HCT116 (cell line): ENCODE results near the gene ANKRD34C. TPM values are rescaled to one million over a fixed set of nuclear protein-coding genes. Genes with fewer than 3 reads are reported as not detected.

ENCODE experiments used
- ATAC-seq: fragments of 200-7000 bp; cut with Tn5 transposase; 2 replicates; pipeline ENCODE4 v1.9.1; 2020; ENCODE audit warnings: mild to moderate bottlenecking, moderate library complexity
- BruUV-seq: library from RNA; stranded (reverse); fragments of 400-500 nt; replicated peaks from 2 replicates; lab custom pipeline; 2021; lab: Mats Ljungman, UMichigan
- CTCF ChIA-PET: fragments of 300-600 bp; sonication (Branson Sonifier 250); formaldehyde crosslinking; loops from one replicate; lab custom pipeline; 2021; ENCODE audit warnings: antibody characterized with exemption; lab: Charles Lee
- POLR2A ChIA-PET: fragments of 300-600, 350-600 bp; sonication (Branson Sonifier 250); formaldehyde crosslinking; loops from one replicate; lab custom pipeline; 2021; ENCODE audit warnings: antibody characterized with exemption; lab: Charles Lee
- RAD21 ChIA-PET, 2 experiments: fragments of 300-600 bp; sonication (Branson Sonifier 250); formaldehyde crosslinking; loops; one replicate each; lab custom pipeline; 2023; ENCODE audit warnings: low total read pairs in 2 of 2; ENCODE audit not compliant: uncharacterized antibody in 2 of 2, unreplicated experiment in 2 of 2, low non-redundant PET in 1 of 2; lab: Charles Lee
- DNase-seq: peaks from one replicate; pipeline ENCODE4 v3.0.0-alpha.2; 2010; ENCODE audit warnings: low read depth, low spot score
- H2AFZ ChIP-seq: fragments of 200-600 bp; shearing (Covaris generic), sonication (generic); 2 replicates; pipeline ENCODE4 v1.6.1; 2017; ENCODE audit warnings: low read depth, mixed run types, mixed read lengths, antibody characterized with exemption, low read length; ENCODE audit not compliant: poor library complexity, severe bottlenecking
- H3K27ac ChIP-seq: 2 replicates; pipeline ENCODE4 v1.5.1; 2012; ENCODE audit warnings: low read depth, low read length
- H3K27me3 ChIP-seq: fragments of 200-600 bp; sonication (generic); 2 replicates; pipeline ENCODE4 v1.6.1; 2016; ENCODE audit warnings: mixed run types, low read length, mixed read lengths; ENCODE audit not compliant: insufficient read depth
- H3K36me3 ChIP-seq, 2 experiments: fragments of 200-500 bp in 1 of 2; fragments of 200-600 bp in 1 of 2; sonication (Bioruptor generic) in 1 of 2; sonication (generic) in 1 of 2; 2 replicates each; pipeline versions ENCODE4 v1.5.1 to v1.6.1; 2014 to 2016; ENCODE audit warnings: low read length in 2 of 2, inconsistent platforms in 1 of 2, mixed read lengths in 1 of 2, mixed run types in 1 of 2; ENCODE audit not compliant: insufficient read depth in 2 of 2, control insufficient read depth in 1 of 2
- H3K4me1 ChIP-seq, 2 experiments: fragments of 200-600 bp in 1 of 2; sonication (generic) in 1 of 2; 2 replicates each; pipeline versions ENCODE4 v1.5.1 to v1.6.1; 2012 to 2017; ENCODE audit warnings: low read length in 2 of 2, inconsistent platforms in 1 of 2, mild to moderate bottlenecking in 1 of 2, mixed read lengths in 1 of 2, mixed run types in 1 of 2, moderate library complexity in 1 of 2; ENCODE audit not compliant: insufficient read depth in 2 of 2, control insufficient read depth in 1 of 2
- H3K4me2 ChIP-seq: fragments of 200-600 bp; sonication (generic); 2 replicates; pipeline ENCODE4 v1.6.1; 2017; ENCODE audit warnings: mixed run types, low read length, mixed read lengths
- H3K4me3 ChIP-seq, 2 experiments: fragments of 200-600 bp in 1 of 2; sonication (generic) in 1 of 2; replicated peaks in 1 of 2; 2 replicates each; pipeline ENCODE4 v1.5.1; 2011 to 2016; ENCODE audit warnings: low read length in 2 of 2, control low read depth in 1 of 2, low read depth in 1 of 2, mild to moderate bottlenecking in 1 of 2, mixed read lengths in 1 of 2, mixed run types in 1 of 2
- H3K79me2 ChIP-seq: fragments of 200-600 bp; sonication (generic); 2 replicates; pipeline ENCODE4 v1.6.1; 2017; ENCODE audit warnings: mild to moderate bottlenecking, mixed run types, low read length, moderate library complexity, mixed read lengths; ENCODE audit not compliant: insufficient read depth
- H3K9ac ChIP-seq: fragments of 200-600 bp; sonication (generic); 2 replicates; pipeline ENCODE4 v1.6.1; 2016; ENCODE audit warnings: low read length, mixed read lengths
- H3K9me2 ChIP-seq: fragments of 200-600 bp; sonication (generic), shearing (Covaris generic); 2 replicates; pipeline ENCODE4 v1.6.1; 2017; ENCODE audit warnings: mixed run types, mild to moderate bottlenecking, moderate library complexity; ENCODE audit not compliant: insufficient read depth
- H3K9me3 ChIP-seq, 2 experiments: fragments of 200-500 bp in 1 of 2; fragments of 200-600 bp in 1 of 2; sonication (Bioruptor generic) in 1 of 2; sonication (generic) in 1 of 2; 2 replicates each; pipeline ENCODE4 v1.6.1; 2014 to 2017; ENCODE audit warnings: low read length in 2 of 2, mixed read lengths in 2 of 2, inconsistent platforms in 1 of 2, low read depth in 1 of 2, mild to moderate bottlenecking in 1 of 2, mixed run types in 1 of 2, moderate library complexity in 1 of 2; ENCODE audit not compliant: control insufficient read depth in 1 of 2, insufficient read depth in 1 of 2
- H4K20me1 ChIP-seq: fragments of 200-600 bp; sonication (generic), shearing (Covaris generic); 2 replicates; pipeline ENCODE4 v1.6.1; 2017; ENCODE audit warnings: mixed run types, mild to moderate bottlenecking, moderate library complexity; ENCODE audit not compliant: insufficient read depth
- EZH2 ChIP-seq: fragments of 200-600 bp; sonication (generic); IDR thresholded peaks from 2 replicates; pipeline ENCODE4 v1.6.1; 2017; ENCODE audit warnings: antibody characterized with exemption, mixed run types
- MAX ChIP-seq: IDR thresholded peaks from 2 replicates; pipeline ENCODE4 v1.6.1; 2012
- POLR2A ChIP-seq: IDR thresholded peaks from 2 replicates; pipeline ENCODE4 v1.7.0; 2011; ENCODE audit warnings: borderline replicate concordance; ENCODE audit not compliant: insufficient read depth, insufficient read length; ENCODE audit errors: extremely low read depth
- RAD21 ChIP-seq: IDR thresholded peaks from 2 replicates; pipeline ENCODE4 v1.6.1; 2012; ENCODE audit warnings: low read depth, mild to moderate bottlenecking
- TCF7L2 ChIP-seq: IDR thresholded peaks from 2 replicates; pipeline ENCODE4 v1.7.0; 2011; ENCODE audit warnings: borderline replicate concordance, inconsistent platforms; ENCODE audit not compliant: insufficient read depth, insufficient read length; ENCODE audit errors: extremely low read depth
- ZNF274 ChIP-seq: fragments of 200-500 bp; sonication (Bioruptor generic); IDR thresholded peaks from 2 replicates; pipeline ENCODE4 v1.6.1; 2014; ENCODE audit warnings: mild to moderate bottlenecking, low read depth, low read length, inconsistent platforms
- intact Hi-C: fragments of 100-400 bp; cut with micrococcal nuclease; formaldehyde crosslinking; loops from 2 replicates; pipeline ENCODE4 v1.10.0; 2022
- total RNA-seq: library from RNA; stranded (reverse); gene quantifications from one replicate; pipeline ENCODE4 v1.2.1, GENCODE V29; 2021; ENCODE audit not compliant: unreplicated experiment
- TF ChIP-seq, protein P1 (sequence below): IDR thresholded peaks from 2 replicates; pipeline ENCODE4 v1.6.1; 2012; ENCODE audit warnings: low read depth

The ANKRD34C gene
- total RNA-seq, 1 experiment from 2014 or later = not detected

DNA sequence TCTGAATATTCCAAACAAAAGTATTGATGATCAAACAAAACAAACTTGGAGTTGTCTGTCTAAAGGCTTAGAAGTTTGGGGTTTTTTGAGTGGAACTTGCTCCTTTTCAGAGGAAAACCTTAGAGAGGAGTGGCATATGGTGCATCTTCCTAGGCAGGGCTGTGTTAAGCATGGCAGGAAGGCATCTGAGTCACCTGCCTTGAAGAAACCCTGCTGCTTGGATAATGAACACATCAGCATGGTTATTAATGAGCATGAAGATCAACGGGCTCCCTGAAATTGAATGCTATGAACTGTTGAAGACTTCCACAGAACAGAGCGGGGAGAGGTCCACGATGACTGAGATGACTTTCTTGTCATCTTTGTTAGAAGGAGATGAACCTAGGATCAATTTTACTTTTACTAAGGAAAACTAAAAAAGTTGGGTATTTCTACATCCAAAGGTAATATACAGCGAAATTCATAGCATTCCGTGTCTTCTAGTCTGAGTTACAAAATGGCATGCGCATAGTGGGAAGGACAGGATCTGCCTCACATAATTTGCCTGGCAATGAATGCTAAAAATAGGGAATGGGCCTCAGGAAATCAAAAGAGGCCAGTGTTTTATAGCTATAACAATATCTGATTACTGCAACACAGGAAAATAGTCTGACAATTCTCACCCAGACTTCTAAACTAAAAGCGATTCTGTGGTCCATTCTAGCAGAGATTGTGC lies 16.8 kb downstream of the ANKRD34C start:
- BruUV-seq = no TSS peak
- Histone ChIP-seq H3K9ac (no peak overlapping the region), H3K27ac (no peak overlapping the region), H3K4me3 (no peak overlapping the region), H3K27me3 (peaks cover 39% of the 10 kb centered on the region; the same call in 1 of the 2 replicates), H4K20me1 (no peaks in the 10 kb centered on the region), H3K4me2 (no peak overlapping the region), H3K9me3 (no peaks in the 10 kb centered on the region), H3K36me3 (no peaks in the 10 kb centered on the region), H3K79me2 (no peaks in the 10 kb centered on the region), H3K4me1 (no peaks in the 10 kb centered on the region), H3K9me2 (no peaks in the 10 kb centered on the region), H2AFZ (no peak overlapping the region)
- ATAC-seq (no peak), DNase-seq (no peak)
- ChIA-PET RAD21 (no interaction called here), POLR2A (no interaction called here), CTCF (no interaction called here)
- intact Hi-C loops = no loop called here
- no peak for TF ChIP-seq RAD21

DNA sequence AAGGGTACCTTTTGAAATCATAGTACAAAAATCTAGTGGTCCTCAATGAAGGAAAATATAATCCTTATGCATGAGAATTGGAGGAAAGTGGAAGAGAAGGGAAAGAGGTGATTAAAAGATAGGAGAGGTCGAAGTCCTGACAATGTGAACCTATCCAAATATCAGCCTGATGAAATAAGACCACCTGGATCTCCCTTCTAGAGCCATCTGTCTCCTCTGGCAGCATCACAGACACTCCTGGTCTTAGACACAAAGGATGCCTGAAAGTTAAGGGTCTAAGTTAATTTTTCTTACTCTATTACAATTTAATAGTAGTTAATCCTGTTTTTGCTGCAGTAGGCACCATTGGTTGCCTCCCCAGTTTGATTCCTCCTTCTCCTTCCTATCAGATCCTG lies 17.3 kb downstream of the ANKRD34C start:
- intact Hi-C loops = no loop called here
- Histone ChIP-seq H3K9ac (no peak overlapping the region), H3K9me2 (no peaks in the 10 kb centered on the region), H3K4me3 (no peak overlapping the region), H3K79me2 (no peaks in the 10 kb centered on the region), H4K20me1 (no peaks in the 10 kb centered on the region), H3K9me3 (no peaks in the 10 kb centered on the region), H3K27ac (no peak overlapping the region), H3K4me2 (no peak overlapping the region), H3K36me3 (no peaks in the 10 kb centered on the region), H2AFZ (no peak overlapping the region), H3K27me3 (peaks cover 42% of the 10 kb centered on the region; the same call in 1 of the 2 replicates), H3K4me1 (no peaks in the 10 kb centered on the region)
- ChIA-PET POLR2A (no interaction called here), CTCF (no interaction called here), RAD21 (no interaction called here)
- DNase-seq (no peak), ATAC-seq (no peak)
- TF ChIP-seq ZNF274 (no peak), MAX (no peak), POLR2A (no peak), TCF7L2 (no peak), EZH2 (no peak)
- TF ChIP-seq, protein P1, sequence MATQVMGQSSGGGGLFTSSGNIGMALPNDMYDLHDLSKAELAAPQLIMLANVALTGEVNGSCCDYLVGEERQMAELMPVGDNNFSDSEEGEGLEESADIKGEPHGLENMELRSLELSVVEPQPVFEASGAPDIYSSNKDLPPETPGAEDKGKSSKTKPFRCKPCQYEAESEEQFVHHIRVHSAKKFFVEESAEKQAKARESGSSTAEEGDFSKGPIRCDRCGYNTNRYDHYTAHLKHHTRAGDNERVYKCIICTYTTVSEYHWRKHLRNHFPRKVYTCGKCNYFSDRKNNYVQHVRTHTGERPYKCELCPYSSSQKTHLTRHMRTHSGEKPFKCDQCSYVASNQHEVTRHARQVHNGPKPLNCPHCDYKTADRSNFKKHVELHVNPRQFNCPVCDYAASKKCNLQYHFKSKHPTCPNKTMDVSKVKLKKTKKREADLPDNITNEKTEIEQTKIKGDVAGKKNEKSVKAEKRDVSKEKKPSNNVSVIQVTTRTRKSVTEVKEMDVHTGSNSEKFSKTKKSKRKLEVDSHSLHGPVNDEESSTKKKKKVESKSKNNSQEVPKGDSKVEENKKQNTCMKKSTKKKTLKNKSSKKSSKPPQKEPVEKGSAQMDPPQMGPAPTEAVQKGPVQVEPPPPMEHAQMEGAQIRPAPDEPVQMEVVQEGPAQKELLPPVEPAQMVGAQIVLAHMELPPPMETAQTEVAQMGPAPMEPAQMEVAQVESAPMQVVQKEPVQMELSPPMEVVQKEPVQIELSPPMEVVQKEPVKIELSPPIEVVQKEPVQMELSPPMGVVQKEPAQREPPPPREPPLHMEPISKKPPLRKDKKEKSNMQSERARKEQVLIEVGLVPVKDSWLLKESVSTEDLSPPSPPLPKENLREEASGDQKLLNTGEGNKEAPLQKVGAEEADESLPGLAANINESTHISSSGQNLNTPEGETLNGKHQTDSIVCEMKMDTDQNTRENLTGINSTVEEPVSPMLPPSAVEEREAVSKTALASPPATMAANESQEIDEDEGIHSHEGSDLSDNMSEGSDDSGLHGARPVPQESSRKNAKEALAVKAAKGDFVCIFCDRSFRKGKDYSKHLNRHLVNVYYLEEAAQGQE = no peak
- no TSS peak for BruUV-seq
